Skeletal muscle cell (primary cell): ENCODE data around the gene HNRNPUL1.

Experiments
- DNase-seq: peaks from one replicate; pipeline ENCODE4 v3.0.0-alpha.2; 2010; ENCODE audit warnings: low read depth
- H3K4me3 ChIP-seq: 2 replicates; pipeline ENCODE4 v1.5.1; 2011; ENCODE audit warnings: low read depth, mild to moderate bottlenecking, control low read depth, low read length, moderate library complexity

HNRNPUL1 gene

DNA sequence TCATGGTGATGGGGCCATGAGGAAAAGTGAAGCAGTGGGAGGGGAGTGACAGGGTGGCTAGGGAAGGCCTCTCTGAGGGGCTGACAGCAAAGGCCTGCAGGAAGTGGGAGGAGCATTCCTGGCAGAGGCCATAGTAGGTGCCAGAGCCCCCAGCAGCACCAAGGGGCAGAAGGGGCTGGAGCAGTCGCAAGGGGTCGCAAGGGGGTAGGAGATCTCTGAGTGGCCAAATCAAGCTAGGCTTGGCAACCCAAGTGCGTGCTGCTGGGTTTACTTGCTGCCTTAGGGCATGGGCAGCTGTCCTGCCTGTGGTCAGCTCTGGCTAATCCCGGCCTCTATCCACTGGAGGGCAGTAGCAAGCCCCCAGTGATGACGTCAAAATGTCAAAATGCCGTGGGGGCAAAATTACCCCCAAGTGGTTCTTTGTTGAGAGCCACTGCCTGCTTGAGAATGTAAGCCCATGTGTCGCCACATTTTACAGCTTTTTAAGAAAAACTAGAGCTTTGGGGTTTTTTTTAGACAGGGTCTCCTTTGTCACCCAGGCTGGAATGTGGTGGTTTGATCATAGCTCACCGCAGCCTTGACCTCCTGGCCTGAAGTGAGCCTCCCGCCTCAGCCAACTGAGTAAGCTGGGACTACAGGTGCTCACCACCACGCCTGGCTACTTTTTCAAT is 57.6 kb downstream of the HNRNPUL1 start:
- H3K4me3 ChIP-seq = no peak overlapping the region
- no peak for DNase-seq

DNA sequence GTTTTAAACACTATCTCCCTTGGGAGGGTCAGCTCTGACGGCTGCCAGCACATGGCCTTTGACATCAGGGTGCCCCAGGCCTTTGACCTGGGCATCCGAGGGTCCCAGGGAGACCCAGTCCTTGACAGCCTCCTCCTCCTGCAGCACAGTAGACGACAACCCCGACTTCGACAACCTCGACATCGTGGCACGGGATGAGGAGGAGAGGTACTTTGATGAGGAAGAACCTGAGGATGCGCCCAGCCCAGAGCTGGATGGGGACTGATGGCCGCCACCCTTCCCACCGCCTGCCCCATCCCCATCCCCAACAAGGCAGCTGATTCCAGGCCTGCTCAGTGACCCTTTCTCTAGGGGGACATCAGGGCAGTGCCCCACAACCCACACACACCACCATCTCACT is 58.3 kb downstream of the HNRNPUL1 start:
- DNase-seq = no peak
- H3K4me3 ChIP-seq = no peak overlapping the region

DNA sequence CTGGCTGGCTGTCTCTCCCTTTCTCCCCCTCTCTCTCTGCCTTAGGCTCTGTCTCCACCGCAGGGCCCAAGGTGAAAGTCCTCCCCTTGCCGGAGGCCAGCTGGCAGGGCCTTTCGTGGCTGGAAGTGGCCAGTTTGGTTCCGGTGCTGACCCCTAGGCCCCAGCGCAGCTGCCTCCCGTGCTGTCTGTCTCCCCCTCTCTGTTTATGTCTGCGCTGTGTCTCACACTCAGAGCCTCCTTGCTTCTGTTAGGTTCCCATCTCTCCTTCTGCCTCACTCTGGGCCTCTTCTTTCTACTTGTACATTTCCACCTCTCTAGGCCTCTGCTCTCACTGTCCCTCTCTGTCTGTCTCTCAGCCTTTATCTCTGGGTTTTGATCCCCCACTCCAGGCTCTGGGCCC is 58.9 kb downstream of the HNRNPUL1 start:
- no peak overlapping the region for H3K4me3 ChIP-seq
- no peak for DNase-seq

GRCh38 chr19:41323430-41324125 is 59.4 kb downstream of the HNRNPUL1 start:
- DNase-seq = peak; percentile 92

GRCh38 chr19:41324231-41324702 is 60.1 kb downstream of the HNRNPUL1 start:
- no peak overlapping the region for H3K4me3 ChIP-seq
- DNase-seq = no peak

More at GRCh38 chr19:41323430-41324125, 59.4 kb downstream of the HNRNPUL1 start:
- H3K4me3 ChIP-seq = no peak overlapping the region

- peak; percentile 79 for DNase-seq
- H3K4me3 ChIP-seq = peak overlapping the region; percentile 9
These were observed 60.9 kb downstream of the HNRNPUL1 start for GRCh38 chr19:41324921-41325639.

GRCh38 chr19:41325640-41325946 is 61.4 kb downstream of the HNRNPUL1 start:
- peak overlapping the region; percentile 9 for H3K4me3 ChIP-seq
- no peak for DNase-seq

DNA sequence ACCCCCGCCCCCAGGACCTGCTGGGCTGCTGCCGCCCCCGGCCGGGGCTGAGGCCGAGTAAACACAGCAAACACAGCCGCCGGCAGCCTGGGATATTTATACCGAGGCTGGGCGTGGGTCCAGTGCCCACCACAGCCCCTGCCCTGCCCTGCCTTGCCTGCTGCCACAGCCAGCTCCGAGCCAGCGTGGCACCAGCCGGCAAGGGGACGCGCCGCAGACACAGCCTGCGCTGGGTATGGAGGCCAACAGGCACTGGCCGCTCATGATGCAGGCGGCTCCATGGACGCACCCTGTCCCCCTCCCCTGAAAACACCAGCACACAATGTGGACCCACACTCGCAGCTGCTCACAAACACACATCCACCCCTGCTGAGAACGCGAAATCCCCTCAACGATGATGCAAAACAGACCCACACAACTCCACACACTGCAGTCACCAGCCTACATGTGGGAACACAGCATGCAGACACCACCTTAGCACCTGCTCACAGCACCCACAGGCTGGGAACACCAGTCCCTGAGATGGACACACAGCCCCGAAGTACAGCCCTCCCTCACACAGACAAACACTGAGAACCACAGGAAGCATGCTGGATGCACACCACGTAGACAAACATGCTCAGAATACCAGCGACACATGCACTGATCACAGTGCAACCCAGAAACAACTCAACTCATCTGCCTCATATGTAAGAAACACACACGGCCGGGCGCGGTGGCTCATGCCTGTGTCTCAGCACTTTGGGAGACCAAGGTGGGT is 62.0 kb downstream of the HNRNPUL1 start:
- DNase-seq = peak; percentile 56
- H3K4me3 ChIP-seq = peak overlapping the region; percentile 3

- no peak for DNase-seq
- no peak overlapping the region for H3K4me3 ChIP-seq
These were observed 63.0 kb downstream of the HNRNPUL1 start for GRCh38 chr19:41327076-41327575.

- DNase-seq = no peak
- H3K4me3 ChIP-seq = no peak overlapping the region
These were observed 63.5 kb downstream of the HNRNPUL1 start for GRCh38 chr19:41327576-41328156.

- H3K4me3 ChIP-seq = no peak overlapping the region
- DNase-seq = no peak
These were observed 64.1 kb downstream of the HNRNPUL1 start for GRCh38 chr19:41328157-41328841.

- DNase-seq = no peak
These were observed 64.7 kb downstream of the HNRNPUL1 start for GRCh38 chr19:41328842-41329225.

DNA sequence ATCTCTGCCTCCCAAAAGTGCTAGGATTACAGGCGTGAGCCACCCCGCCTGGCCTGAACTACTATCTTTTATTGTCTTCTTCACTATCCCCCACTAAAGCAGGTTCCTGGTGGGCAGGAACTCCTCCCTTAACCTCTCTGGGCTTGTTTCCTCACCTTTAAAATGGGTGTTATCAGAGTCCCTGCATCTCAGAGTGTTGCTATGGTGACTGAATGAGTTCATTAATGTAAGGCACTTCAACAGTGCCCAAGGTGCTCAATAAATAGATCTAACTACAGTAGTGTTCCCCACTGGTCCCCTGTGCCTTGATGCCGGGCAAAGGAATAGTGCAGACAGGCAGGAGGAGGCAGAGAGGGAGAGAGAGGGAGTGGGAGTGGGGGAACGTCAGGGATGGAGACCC is 66.3 kb downstream of the HNRNPUL1 start:
- no peak overlapping the region for H3K4me3 ChIP-seq
- DNase-seq = no peak

More at GRCh38 chr19:41328842-41329225, 64.7 kb downstream of the HNRNPUL1 start:
- no peak overlapping the region for H3K4me3 ChIP-seq

DNA sequence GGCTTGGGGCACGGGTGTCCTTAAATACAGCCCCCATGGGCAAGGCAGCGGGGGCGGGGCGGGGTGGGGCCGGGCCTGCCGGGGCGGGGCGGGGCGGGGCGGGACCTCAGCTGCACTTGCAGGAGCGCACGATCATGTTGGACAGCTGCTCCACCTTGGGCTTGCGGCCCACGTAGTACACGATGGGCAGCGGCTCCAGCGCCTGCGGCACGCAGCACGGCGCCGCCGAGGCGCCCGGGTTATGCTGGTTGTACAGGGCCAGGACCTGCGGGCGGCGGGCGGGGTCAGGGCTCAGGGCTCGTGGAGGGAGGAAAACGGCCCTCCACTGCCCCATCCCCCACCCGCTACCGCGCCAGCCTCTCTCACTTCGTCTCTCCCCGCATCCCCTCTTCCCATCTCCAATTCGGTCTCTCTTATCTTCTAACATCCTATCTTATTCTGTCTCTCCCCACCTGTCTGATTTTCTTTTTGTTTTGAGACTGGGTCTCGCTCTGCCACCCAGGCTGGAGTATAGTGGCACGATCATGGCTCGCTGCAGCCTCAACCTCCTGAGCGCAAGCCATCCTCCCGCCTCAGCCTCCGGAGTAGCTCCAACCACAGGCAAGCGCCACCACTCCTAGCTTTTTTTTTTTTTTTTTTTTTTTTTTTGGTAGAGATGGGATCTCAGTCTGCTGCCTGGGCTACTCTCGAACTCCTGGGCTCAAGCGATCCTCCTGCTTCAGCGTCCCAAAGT is 66.9 kb downstream of the HNRNPUL1 start:
- no peak for DNase-seq
- H3K4me3 ChIP-seq = no peak overlapping the region

GRCh38 chr19:41332000-41332399 is 67.8 kb downstream of the HNRNPUL1 start:
- no peak overlapping the region for H3K4me3 ChIP-seq
- no peak for DNase-seq

DNA sequence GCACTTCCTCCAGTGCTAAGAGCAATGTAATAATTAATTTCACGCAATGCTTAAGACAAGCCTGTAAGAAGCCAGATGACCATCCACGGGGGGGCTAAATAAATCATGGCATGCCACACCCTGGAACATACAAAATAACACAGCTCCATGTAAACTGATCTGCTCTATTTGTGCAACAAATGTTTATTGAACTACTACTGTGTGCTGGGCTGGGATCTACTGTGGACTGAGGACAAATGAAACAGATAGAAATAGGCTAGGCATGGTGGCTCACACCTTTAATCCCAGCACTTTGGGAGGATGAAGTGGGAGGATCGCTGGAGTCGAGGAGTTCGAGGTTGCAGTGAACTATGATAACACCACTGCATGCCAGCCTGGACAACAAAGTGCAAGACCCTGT is 68.3 kb downstream of the HNRNPUL1 start:
- H3K4me3 ChIP-seq = no peak overlapping the region
- DNase-seq = no peak

DNA sequence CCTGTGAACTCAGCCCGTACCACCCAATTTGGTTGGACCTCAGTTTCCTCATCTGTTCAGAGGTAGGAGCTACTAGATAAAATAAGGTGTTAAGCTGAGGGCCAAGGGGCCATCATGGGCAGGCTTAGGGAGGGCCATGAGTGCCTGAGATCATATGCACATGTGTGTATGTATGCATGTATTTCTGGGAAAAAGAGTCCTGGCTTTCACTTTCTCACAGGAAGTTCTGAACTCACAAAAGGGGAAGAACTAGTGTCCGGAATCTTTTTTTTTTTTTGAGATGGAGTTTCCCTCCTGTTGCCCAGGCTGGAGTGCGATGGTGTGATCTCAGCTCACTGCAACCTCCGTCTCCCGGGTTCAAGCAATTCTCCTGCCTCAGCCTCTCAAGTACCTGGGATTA is 70.6 kb downstream of the HNRNPUL1 start:
- DNase-seq = no peak
- H3K4me3 ChIP-seq = no peak overlapping the region

- no peak for DNase-seq
- H3K4me3 ChIP-seq = no peak overlapping the region
These were observed 71.3 kb downstream of the HNRNPUL1 start for GRCh38 chr19:41335467-41335866.
